AG09309 (cell line): ENCODE results near the gene SLC17A9.

ENCODE experiments used
- DNase-seq: peaks from one replicate; pipeline ENCODE4 v3.0.0-alpha.2; 2010; ENCODE audit warnings: low read depth
- H3K4me3 ChIP-seq: 2 replicates; pipeline ENCODE4 v1.5.1; 2011; ENCODE audit warnings: mild to moderate bottlenecking, low read depth, low read length, moderate library complexity; ENCODE audit not compliant: control insufficient read depth
- TF ChIP-seq, protein P1 (sequence below): IDR thresholded peaks from 2 replicates; pipeline ENCODE4 v1.5.1; 2011; ENCODE audit warnings: mild to moderate bottlenecking, low read depth, low read length, inconsistent platforms; ENCODE audit not compliant: insufficient read depth, control insufficient read depth; ENCODE audit errors: missing control alignments

SLC17A9 gene

DNA sequence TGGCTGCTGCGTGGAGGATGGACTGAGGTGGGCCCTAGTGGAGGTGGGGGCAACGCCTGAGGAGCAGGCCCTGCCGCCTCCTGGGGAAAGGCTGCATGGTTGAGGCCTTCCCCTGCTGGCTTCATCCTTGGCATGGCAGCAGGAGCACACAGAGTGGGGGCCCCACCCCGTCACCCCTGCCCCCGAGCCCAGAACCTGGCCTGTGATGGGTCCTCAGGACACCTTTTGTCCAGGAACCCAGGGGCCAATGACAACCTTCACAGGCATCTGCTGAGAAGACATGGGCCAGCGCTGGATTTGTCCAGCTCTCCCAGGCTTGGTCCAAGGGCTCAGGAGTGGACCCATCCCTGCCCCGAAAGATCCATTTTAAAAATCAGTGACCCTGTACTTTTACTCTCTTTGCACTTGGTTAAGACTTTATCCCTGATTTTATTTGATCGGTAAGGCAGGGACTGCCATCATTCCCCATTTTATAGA lies 575 bp upstream of the SLC17A9 start:
- DNase-seq: no peak
- TF ChIP-seq, protein P1, sequence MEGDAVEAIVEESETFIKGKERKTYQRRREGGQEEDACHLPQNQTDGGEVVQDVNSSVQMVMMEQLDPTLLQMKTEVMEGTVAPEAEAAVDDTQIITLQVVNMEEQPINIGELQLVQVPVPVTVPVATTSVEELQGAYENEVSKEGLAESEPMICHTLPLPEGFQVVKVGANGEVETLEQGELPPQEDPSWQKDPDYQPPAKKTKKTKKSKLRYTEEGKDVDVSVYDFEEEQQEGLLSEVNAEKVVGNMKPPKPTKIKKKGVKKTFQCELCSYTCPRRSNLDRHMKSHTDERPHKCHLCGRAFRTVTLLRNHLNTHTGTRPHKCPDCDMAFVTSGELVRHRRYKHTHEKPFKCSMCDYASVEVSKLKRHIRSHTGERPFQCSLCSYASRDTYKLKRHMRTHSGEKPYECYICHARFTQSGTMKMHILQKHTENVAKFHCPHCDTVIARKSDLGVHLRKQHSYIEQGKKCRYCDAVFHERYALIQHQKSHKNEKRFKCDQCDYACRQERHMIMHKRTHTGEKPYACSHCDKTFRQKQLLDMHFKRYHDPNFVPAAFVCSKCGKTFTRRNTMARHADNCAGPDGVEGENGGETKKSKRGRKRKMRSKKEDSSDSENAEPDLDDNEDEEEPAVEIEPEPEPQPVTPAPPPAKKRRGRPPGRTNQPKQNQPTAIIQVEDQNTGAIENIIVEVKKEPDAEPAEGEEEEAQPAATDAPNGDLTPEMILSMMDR: no peak
- H3K4me3 ChIP-seq: peak overlapping the region; percentile 71

DNA sequence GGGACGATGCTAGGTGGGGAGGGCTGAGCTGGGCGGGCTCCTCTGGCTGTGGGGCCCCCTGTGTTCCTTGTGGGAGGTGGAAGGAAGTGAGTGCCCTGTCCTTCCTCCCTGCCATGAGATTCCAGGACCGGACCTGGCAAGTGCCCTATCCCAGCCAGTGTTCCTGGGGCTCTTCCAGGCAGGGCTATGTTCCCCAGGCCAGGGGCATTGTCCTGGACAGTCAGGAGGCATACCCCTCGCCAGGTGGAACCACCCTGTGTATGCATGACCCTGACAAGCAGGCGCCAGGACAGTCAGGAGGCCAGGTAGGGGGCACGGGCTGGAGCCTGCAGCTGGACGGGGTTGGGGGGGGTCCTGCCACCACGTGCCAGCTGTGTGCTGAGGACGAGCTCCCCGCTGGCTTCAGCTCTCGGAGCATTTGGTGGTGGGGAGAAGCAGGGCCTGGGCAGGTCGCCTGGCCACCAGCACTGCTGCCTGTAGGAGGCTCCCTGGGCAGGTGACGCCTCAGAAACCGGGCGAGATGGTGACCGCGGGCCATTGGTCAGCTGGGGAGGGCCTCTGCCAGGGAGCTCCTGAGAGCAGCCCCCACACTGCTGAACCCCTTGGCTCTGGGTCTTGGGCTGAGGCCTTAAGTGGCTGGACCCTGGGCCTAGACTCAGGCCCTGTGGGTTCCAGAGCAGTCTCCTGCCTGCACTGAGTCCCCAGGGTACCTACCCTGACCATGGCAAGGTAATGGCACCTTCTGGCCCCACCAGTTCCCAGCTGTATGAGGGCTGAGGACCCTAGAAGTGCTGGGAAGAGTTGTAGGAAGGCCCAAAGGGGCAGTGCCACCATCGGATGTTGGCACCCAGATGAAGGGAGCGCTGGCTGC lies 694 bp downstream of the SLC17A9 start:
- H3K4me3 ChIP-seq: peak overlapping the region; percentile 71
- no peak for DNase-seq
- TF ChIP-seq, protein P1: no peak

DNA sequence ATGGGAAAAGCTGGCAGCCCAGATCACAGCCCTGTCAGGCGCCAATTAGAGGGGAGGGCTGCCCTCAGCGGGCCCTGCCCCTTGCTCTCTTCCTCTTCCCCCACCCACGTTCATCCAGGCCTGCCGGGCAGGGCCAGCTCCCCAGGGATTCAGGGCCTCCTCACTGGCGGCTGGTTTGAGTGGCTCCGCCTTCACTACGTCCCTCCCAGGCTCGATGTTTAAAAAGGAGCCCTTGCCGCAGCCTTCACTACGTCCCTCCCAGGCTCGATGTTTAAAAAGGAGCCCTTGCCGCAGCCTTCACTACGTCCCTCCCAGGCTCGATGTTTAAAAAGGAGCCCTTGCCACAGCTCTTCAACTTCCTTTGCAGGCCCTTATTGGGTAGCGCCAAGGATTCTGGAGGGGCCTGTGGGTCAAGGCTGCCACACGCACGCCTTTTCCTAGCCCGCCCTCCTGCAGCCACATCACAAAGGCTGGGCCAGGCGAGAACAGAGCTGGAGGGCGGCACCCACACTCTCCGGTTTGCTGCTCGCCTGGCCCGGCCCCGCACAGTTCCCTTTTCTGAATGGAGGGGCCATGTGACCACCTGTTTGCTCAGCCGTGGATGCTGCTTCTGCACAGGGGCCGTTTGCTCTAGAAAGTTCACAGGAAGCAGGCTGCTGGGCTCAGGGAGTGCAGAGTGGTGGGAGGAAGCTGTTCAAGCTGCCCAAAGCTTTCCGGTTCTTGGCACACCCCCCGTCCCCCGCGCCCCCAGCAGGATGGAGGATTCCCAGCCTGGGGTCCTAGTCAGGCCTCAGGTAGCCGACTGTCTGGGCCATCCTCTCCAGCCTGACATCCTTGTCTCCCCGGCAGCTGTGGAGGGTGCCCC lies 1.6 kb downstream of the SLC17A9 start:
- no peak for DNase-seq
- peak overlapping the region; percentile 71 for H3K4me3 ChIP-seq
- TF ChIP-seq, protein P1: no peak

DNA sequence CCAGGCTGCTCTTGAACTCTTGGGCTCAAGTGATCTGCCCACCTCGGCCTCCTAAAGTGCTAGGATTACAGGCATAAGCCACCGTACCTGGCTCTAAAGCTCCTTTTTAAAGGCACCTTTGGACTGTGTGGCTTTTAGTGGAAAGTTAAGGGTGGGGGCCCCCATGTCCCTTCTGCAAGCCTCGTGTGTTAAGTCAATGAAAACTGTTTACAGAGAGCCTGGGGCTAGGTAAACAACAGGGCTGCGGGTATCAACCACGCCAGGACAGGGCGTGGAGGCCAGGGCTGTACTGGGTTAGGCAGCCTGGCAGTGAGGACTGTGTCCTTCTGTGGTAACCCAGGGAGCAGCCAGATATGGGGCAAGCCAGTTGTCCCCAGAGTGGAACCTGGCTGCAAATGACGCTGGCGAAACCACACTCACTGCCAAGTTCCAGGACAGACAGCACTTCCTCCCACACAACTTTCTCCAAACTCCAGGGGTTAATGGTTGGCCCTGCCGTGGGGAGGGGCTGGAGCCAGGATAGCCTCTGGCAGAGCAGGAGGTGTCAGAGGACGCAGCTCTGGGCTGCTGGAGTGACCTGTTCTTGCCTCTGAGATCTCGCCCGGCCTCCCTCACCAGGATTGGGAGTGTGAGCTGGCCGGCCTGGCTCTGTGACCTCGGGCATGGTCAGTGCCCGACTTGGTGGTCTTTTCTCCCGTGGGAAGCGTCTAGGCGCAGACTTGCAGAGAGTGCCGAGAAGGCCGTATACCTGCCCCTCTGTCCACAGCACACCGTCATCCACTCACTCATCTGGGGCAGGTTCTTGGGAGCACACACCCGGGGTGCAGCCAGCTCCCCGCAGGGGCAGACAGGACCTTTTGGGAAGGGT lies 3.2 kb downstream of the SLC17A9 start:
- no peak overlapping the region for H3K4me3 ChIP-seq
- DNase-seq: no peak
- TF ChIP-seq, protein P1: no peak

DNA sequence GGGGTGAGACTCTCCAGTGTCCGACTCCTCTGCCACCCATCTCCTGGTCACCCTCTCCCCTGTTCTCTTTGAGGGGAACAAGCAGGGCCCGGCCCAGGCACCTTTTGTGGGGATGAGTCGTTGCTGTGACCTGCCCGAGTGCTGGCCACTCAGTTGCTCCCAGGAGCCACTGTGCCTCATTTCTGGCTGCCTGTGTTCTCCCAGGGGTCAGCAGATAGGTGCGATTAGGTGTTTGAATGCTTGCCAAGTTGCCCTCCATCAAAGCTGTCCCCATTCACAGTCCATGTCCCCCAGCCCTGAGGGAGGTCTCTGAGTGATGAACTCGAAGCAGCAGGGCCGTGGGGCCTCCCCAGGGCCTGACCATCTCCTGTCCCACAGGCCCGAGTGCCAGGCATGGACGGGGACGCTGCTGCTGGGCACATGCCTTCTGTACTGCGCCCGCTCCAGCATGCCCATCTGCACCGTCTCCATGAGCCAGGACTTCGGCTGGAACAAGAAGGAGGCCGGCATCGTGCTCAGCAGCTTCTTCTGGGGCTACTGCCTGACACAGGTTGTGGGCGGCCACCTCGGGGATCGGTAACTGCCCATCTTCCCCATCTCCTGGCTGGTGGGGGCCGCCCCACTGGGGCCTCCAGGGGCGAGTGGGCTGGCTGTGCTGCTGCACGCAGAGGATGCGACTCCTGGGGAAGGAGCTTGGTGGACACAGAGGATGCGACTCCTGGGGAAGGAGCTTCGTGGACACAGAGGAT lies 4.1 kb downstream of the SLC17A9 start:
- no peak overlapping the region for H3K4me3 ChIP-seq
- TF ChIP-seq, protein P1: no peak
- DNase-seq: no peak
